OCI-LY7 (cell line): ENCODE results near the gene FTHL17. TPM values are rescaled to one million over a fixed set of nuclear protein-coding genes. Genes with fewer than 3 reads are reported as not detected.

Source experiments
- BruUV-seq: library from RNA; stranded (reverse); fragments of 400-500 nt; replicated peaks from 2 replicates; lab custom pipeline; 2021; lab: Mats Ljungman, UMichigan
- CTCF ChIA-PET: fragments of 300-600 bp; sonication (Branson Sonifier 250); formaldehyde crosslinking; loops from one replicate; lab custom pipeline; 2022; ENCODE audit warnings: antibody characterized with exemption; ENCODE audit not compliant: unreplicated experiment; lab: Charles Lee
- POLR2A ChIA-PET: fragments of 300-600 bp; sonication (Branson Sonifier 250); formaldehyde crosslinking; loops from one replicate; lab custom pipeline; 2022; ENCODE audit warnings: antibody characterized with exemption; lab: Charles Lee
- DNase-seq: peaks from one replicate; pipeline ENCODE4 v3.0.0-alpha.2; 2015; ENCODE audit warnings: low spot score
- H2AFZ ChIP-seq: fragments of 200-600 bp; sonication (generic), shearing (Covaris generic); 2 replicates; pipeline ENCODE4 v1.6.1; 2014; ENCODE audit warnings: mild to moderate bottlenecking, antibody characterized with exemption, low read length, moderate library complexity
- H3K27ac ChIP-seq: fragments of 200-600 bp; sonication (generic); 2 replicates; pipeline ENCODE4 v1.5.1; 2014; ENCODE audit warnings: mixed run types, low read depth, mild to moderate bottlenecking, moderate library complexity, low read length, inconsistent platforms; ENCODE audit not compliant: poor library complexity, severe bottlenecking
- H3K36me3 ChIP-seq: fragments of 200-600 bp; sonication (generic); 2 replicates; pipeline ENCODE4 v1.6.1; 2014; ENCODE audit warnings: mild to moderate bottlenecking, antibody characterized with exemption, low read length, moderate library complexity, mixed read lengths; ENCODE audit not compliant: insufficient read depth
- H3K4me1 ChIP-seq: fragments of 200-600 bp; sonication (generic); 2 replicates; pipeline ENCODE4 v1.5.1; 2014; ENCODE audit warnings: mild to moderate bottlenecking, low read length; ENCODE audit not compliant: insufficient read depth, poor library complexity, severe bottlenecking
- H3K4me2 ChIP-seq: fragments of 200-600 bp; sonication (generic); 2 replicates; pipeline ENCODE4 v1.6.1; 2014; ENCODE audit warnings: mild to moderate bottlenecking, low read length
- H3K4me3 ChIP-seq: fragments of 200-600 bp; sonication (generic); 2 replicates; pipeline ENCODE4 v1.5.1; 2014; ENCODE audit warnings: mild to moderate bottlenecking, low read depth, low read length; ENCODE audit not compliant: poor library complexity, severe bottlenecking
- H3K79me2 ChIP-seq: fragments of 200-600 bp; sonication (generic); 2 replicates; pipeline ENCODE4 v1.6.1; 2016; ENCODE audit warnings: low read depth, mild to moderate bottlenecking, low read length, moderate library complexity, mixed read lengths; ENCODE audit not compliant: insufficient read depth
- H3K9me2 ChIP-seq: fragments of 200-600 bp; sonication (generic); 2 replicates; pipeline ENCODE4 v1.6.1; 2016; ENCODE audit warnings: mild to moderate bottlenecking, low read length, mixed read lengths; ENCODE audit not compliant: insufficient read depth
- H3K9me3 ChIP-seq: fragments of 200-600 bp; sonication (generic); 2 replicates; pipeline ENCODE4 v1.6.1; 2014; ENCODE audit warnings: mild to moderate bottlenecking, mixed run types, low read length, mixed read lengths
- H4K20me1 ChIP-seq: fragments of 200-600 bp; sonication (generic); 2 replicates; pipeline ENCODE4 v1.6.1; 2014; ENCODE audit warnings: mild to moderate bottlenecking, antibody characterized with exemption, low read length, moderate library complexity, mixed read lengths; ENCODE audit not compliant: insufficient read depth
- EZH2phosphoT487 ChIP-seq: fragments of 200-600 bp; sonication (generic); IDR thresholded peaks from 2 replicates; pipeline ENCODE4 v1.6.1; 2018; ENCODE audit warnings: low read depth, borderline replicate concordance, mild to moderate bottlenecking, mixed run types, antibody characterized with exemption, low read length, moderate library complexity, mixed read lengths
- intact Hi-C: fragments of 100-400 bp; cut with micrococcal nuclease; formaldehyde crosslinking; loops from one replicate; pipeline ENCODE4 v1.10.0; 2022; ENCODE audit not compliant: unreplicated experiment
- total RNA-seq, 2 experiments: library from RNA; depleted of rRNA in 1 of 2; stranded (reverse); fragments of >200 nt in 1 of 2; shearing (Covaris generic) in 1 of 2; gene quantifications; 2 replicates each; pipeline ENCODE4 v1.2.3, GENCODE V29; 2014 to 2022
- TF ChIP-seq, protein P1 (sequence below): fragments of 200-600 bp; sonication (generic); conservative IDR thresholded peaks from 2 replicates; pipeline ENCODE4 v1.5.1; 2014; ENCODE audit warnings: mild to moderate bottlenecking, antibody characterized with exemption, low read length, moderate library complexity, mixed read lengths

Gene FTHL17
- total RNA-seq, 2 experiments from 2014 or later, result not detected

DNA sequence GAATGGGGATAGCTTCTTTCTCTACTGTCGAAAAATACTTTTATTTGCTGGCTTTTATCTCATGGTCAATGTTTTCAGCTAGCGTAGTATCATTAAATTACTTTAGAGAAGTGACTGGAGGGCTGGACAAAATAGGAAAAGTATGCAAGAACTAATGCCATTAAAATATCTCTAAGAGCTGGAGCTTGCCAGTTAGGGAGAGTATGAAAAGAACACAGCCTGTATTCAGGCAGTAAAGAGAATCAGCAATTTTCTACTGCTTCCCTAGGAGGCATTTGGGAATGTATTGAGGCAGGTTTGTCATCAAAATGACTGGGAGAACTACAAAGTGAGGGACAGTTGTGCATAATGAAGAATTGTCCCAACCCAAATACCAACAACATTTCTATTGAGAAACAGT lies 43.0 kb upstream of the FTHL17 start:
- H3K36me3 ChIP-seq, result peaks cover 18% of the 10 kb centered on the region
- DNase-seq, result no peak
- no peaks in the 10 kb centered on the region for H4K20me1 ChIP-seq
- no peaks in the 10 kb centered on the region for H3K9me3 ChIP-seq
- no peaks in the 10 kb centered on the region for H3K4me1 ChIP-seq
- no peaks in the 10 kb centered on the region for H3K9me2 ChIP-seq
- no peak overlapping the region for H2AFZ ChIP-seq
- no peak overlapping the region for H3K4me2 ChIP-seq
- H3K27ac ChIP-seq, result no peak overlapping the region
- ChIA-PET POLR2A (interaction anchor here (0.7 to 0.9 kb wide), 3 partner anchors 11 to 253 kb away, joined by 3 to 4 read pairs (median 4); no protein-coding TSS in a partner anchor), CTCF (no interaction called here)
- no TSS peak for BruUV-seq
- H3K79me2 ChIP-seq, result no peaks in the 10 kb centered on the region
- no peak overlapping the region for H3K4me3 ChIP-seq
- intact Hi-C loops, result no loop called here
- TF ChIP-seq, protein P1, sequence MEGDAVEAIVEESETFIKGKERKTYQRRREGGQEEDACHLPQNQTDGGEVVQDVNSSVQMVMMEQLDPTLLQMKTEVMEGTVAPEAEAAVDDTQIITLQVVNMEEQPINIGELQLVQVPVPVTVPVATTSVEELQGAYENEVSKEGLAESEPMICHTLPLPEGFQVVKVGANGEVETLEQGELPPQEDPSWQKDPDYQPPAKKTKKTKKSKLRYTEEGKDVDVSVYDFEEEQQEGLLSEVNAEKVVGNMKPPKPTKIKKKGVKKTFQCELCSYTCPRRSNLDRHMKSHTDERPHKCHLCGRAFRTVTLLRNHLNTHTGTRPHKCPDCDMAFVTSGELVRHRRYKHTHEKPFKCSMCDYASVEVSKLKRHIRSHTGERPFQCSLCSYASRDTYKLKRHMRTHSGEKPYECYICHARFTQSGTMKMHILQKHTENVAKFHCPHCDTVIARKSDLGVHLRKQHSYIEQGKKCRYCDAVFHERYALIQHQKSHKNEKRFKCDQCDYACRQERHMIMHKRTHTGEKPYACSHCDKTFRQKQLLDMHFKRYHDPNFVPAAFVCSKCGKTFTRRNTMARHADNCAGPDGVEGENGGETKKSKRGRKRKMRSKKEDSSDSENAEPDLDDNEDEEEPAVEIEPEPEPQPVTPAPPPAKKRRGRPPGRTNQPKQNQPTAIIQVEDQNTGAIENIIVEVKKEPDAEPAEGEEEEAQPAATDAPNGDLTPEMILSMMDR, result no peak
- no peak for TF ChIP-seq EZH2phosphoT487

DNA sequence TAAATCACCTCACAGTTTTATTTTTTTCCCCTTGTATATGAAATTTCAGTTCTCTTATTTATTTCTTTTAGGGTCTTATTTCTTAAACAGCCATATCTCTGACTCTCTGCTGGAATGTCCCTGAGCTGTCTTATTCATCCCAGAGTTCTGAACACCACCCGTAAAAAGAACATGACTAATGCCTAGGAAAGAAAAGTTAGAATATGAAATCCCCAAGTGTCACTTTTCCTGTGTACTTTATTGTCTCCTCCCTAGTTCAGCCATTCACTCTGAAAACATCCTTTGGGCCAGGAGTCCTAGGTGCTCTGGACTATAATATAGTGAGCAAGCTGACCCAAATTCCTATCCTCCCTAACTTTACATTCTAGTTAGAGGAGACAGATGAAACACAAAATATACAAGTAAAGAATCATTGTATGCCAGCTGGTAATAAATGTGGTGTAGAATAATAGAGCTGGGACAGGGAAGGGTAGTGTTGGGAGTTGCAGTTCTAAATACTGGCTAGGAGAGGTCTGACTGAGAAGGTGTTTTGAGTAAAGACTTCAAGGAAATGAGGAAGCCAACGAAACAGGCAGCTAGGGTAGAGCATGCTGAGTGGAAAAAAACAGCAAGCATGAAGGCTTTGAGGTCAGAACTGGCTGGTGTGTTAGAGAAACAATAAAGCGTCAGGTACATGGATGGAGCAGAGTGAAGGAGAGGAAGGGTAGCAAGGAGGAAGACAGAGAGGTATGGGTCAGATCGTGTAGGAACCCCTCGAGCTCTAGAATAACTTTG lies 40.6 kb upstream of the FTHL17 start:
- POLR2A ChIA-PET, result interaction anchor here (0.7 to 1.0 kb wide), 3 partner anchors 8 to 50 kb away, joined by 3 to 5 read pairs (median 3); no protein-coding TSS in a partner anchor

More for the DNA sequence above, 40.6 kb upstream of the FTHL17 start:
- no peak overlapping the region for H3K4me2 ChIP-seq
- H3K27ac ChIP-seq, result no peak overlapping the region
- CTCF ChIA-PET, result no interaction called here
- no peaks in the 10 kb centered on the region for H3K4me1 ChIP-seq
- TF ChIP-seq EZH2phosphoT487, result no peak
- TF ChIP-seq, protein P1, result no peak
- no peaks in the 10 kb centered on the region; the same call in 1 of the 2 replicates for H3K36me3 ChIP-seq
- no peak for DNase-seq
- H3K79me2 ChIP-seq, result no peaks in the 10 kb centered on the region
- H4K20me1 ChIP-seq, result no peaks in the 10 kb centered on the region
- no TSS peak for BruUV-seq
- intact Hi-C loops, result no loop called here
- no peaks in the 10 kb centered on the region for H3K9me3 ChIP-seq
- no peak overlapping the region for H2AFZ ChIP-seq
- no peaks in the 10 kb centered on the region for H3K9me2 ChIP-seq
- no peak overlapping the region for H3K4me3 ChIP-seq
